Progenitor cell of endocrine pancreas (in vitro differentiated cells): ENCODE measurements around the gene RAP1GAP2. TPM values are rescaled to one million over a fixed set of nuclear protein-coding genes. Genes with fewer than 3 reads are reported as not detected.

Experiments used
- DNase-seq: peaks from one replicate; pipeline ENCODE4 v3.0.0; 2021; ENCODE audit warnings: low spot score; ENCODE audit not compliant: unreplicated experiment
- H3K27ac Mint-ChIP-seq: 2 replicates; pipeline ENCODE4 v1.8.0; 2021; ENCODE audit warnings: mild to moderate bottlenecking, moderate library complexity, mixed read lengths
- H3K27me3 Mint-ChIP-seq: 2 replicates; pipeline ENCODE4 v1.8.0; 2021; ENCODE audit warnings: mixed read lengths
- H3K36me3 Mint-ChIP-seq: 2 replicates; pipeline ENCODE4 v1.8.0; 2022; ENCODE audit warnings: mixed read lengths; ENCODE audit not compliant: insufficient read depth
- H3K4me1 Mint-ChIP-seq: 2 replicates; pipeline ENCODE4 v1.8.0; 2021; ENCODE audit warnings: low read depth, mixed read lengths
- H3K4me3 Mint-ChIP-seq: 2 replicates; pipeline ENCODE4 v1.8.0; 2021; ENCODE audit warnings: low read depth, mild to moderate bottlenecking, moderate library complexity, mixed read lengths
- H3K9me3 Mint-ChIP-seq: 2 replicates; pipeline ENCODE4 v1.8.0; 2021; ENCODE audit warnings: low read depth, mixed read lengths
- CTCF ChIP-seq: fragments of 200-600 bp; sonication (generic); IDR thresholded peaks from one replicate; pipeline ENCODE4 v1.5.0; 2021; ENCODE audit warnings: antibody characterized with exemption, mild to moderate bottlenecking; ENCODE audit not compliant: unreplicated experiment
- total RNA-seq: library from RNA; stranded (reverse); gene quantifications from 2 replicates; pipeline ENCODE4 v1.2.1, GENCODE V29; 2021

The RAP1GAP2 gene
- total RNA-seq, 1 donor from 2014 or later: 116 TPM

GRCh38 chr17:2950846-2951245, 154.6 kb downstream of the RAP1GAP2 start:
- DNase-seq: no peak
- H3K4me3 Mint-ChIP-seq: no peak overlapping the region
- H3K4me1 Mint-ChIP-seq: peaks cover 9% of the 10 kb centered on the region
- H3K27ac Mint-ChIP-seq: no peak overlapping the region
- no peak for TF ChIP-seq CTCF
- no peaks in the 10 kb centered on the region for H3K27me3 Mint-ChIP-seq
- peaks cover 4% of the 10 kb centered on the region for H3K36me3 Mint-ChIP-seq
- H3K9me3 Mint-ChIP-seq: no peaks in the 10 kb centered on the region

- no peak for DNase-seq
- no peak for TF ChIP-seq CTCF
- Mint-ChIP-seq H3K9me3 (no peaks in the 10 kb centered on the region), H3K27ac (peak overlapping the region; percentile 54), H3K36me3 (peaks cover 4% of the 10 kb centered on the region), H3K4me3 (no peak overlapping the region), H3K4me1 (peaks cover 16% of the 10 kb centered on the region), H3K27me3 (no peaks in the 10 kb centered on the region)
Measured at GRCh38 chr17:2952174-2952845, 156.1 kb downstream of the RAP1GAP2 start.

DNA sequence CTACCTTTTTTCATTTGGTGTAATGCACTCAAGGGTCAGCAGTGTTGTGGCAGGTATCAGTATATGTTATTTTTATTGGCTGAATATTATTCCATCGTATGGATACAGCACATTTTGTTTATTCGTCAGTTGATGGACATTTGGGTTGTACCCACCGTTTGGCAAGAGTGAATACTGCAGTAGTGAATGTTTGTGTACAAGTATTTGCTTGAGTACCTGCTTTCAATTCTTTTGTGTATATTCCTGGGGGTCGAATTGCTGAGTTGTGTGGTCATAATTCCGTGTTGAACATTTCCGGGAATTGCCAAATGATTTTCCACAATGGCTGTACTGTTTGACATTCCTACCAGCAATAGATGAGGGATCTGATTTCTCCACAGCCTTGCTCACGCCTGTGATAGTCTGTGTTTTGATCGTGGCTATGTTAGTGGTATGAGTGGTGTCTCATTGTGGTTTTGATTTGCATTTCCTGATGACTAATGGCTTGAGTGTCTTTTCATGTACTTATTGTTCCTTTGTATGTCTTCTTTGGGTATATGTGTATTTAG, 158.7 kb downstream of the RAP1GAP2 start:
- TF ChIP-seq CTCF: no peak
- peak overlapping the region; percentile 49 for H3K27ac Mint-ChIP-seq
- no peak overlapping the region for H3K4me3 Mint-ChIP-seq
- H3K27me3 Mint-ChIP-seq: no peaks in the 10 kb centered on the region
- H3K4me1 Mint-ChIP-seq: peaks cover 27% of the 10 kb centered on the region
- peaks cover 4% of the 10 kb centered on the region for H3K36me3 Mint-ChIP-seq
- H3K9me3 Mint-ChIP-seq: no peaks in the 10 kb centered on the region
- no peak for DNase-seq

DNA sequence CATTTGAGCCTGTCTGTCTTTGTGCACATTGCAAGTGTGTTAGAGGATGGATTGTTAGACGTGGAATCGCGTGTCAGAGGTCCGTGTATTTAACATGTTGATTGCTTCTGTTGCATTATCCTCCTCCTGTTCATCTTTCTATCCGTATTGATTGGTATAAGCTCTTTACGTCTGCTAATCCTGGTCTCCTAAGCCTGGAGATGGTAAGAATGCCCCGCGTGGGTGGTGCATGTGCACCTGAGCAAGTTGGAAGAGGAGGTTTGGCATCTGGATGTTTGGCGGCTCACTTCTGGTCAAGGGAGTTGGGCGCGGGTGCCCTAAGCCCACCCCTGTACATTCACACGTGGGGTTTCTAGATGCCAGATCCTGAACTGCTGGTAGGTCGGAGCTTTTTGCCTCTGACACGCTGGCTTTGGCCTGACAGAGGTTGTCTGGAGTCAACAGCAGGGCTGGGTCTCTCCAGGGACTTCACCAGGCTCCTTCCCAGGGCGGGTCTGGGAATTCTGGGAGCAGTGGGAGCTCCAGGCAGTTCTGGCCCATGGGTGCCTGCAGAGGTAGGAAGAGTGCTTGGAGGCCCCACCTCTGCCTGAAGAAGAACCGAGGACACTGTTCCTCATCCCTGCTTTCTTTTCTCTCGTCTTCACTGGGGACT, 159.8 kb downstream of the RAP1GAP2 start:
- no peak overlapping the region for H3K4me3 Mint-ChIP-seq
- TF ChIP-seq CTCF: no peak
- H3K9me3 Mint-ChIP-seq: no peaks in the 10 kb centered on the region
- DNase-seq: no peak
- H3K36me3 Mint-ChIP-seq: peaks cover 2% of the 10 kb centered on the region
- H3K4me1 Mint-ChIP-seq: peaks cover 34% of the 10 kb centered on the region
- peak overlapping the region; percentile 74 for H3K27ac Mint-ChIP-seq
- H3K27me3 Mint-ChIP-seq: no peaks in the 10 kb centered on the region

DNA sequence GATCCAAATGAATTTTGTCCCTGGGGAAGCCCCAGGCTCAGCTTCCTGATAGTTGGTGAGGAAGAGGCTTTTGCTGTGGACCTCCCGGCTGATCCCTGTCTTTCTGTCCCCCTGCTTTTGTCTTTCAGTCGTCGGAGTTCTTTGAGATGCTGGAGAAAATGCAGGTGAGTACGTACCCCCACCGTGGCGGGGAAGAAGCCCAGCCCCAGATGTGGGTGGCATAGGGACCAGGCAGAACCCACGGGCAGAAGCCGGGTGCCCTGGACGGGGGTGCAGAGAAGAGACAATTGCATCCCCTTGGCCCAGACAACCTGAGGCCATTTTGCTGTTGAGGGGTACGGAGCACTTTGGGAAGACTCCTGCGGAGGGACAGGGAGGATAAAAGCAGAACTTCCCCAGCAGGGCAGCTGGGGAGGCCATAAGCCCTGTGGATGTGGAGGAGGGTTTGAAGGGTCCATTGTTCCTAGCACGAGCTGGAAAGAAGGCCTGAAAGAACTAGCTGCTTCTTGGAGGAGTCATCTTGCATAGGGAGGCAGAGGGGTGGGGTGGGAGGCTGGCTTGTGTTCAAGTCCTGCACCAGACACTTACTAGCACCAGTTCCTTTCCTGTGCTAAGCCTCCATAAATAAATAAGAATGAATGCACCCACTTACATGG, 161.5 kb downstream of the RAP1GAP2 start:
- DNase-seq: no peak
- Mint-ChIP-seq H3K4me1 (peaks cover 35% of the 10 kb centered on the region), H3K4me3 (no peak overlapping the region), H3K27ac (peak overlapping the region; percentile 67), H3K27me3 (no peaks in the 10 kb centered on the region), H3K36me3 (no peaks in the 10 kb centered on the region), H3K9me3 (no peaks in the 10 kb centered on the region)
- TF ChIP-seq CTCF: no peak
